Ishikawa (cell line): ENCODE measurements around the gene SWT1.
A peak's percentile ranks its signal among the peaks of the same experiment; 100 is the strongest.

Source experiments
- CEBPB ChIP-seq: IDR thresholded peaks from 2 replicates; pipeline ENCODE4 v1.6.1; 2012
- CREB1 ChIP-seq: IDR thresholded peaks from 2 replicates; pipeline ENCODE4 v1.6.1; 2012; ENCODE audit warnings: low read depth
- EGR1 ChIP-seq: IDR thresholded peaks from 2 replicates; pipeline ENCODE4 v1.6.1; 2012
- EP300 ChIP-seq: IDR thresholded peaks from 2 replicates; pipeline ENCODE4 v1.6.1; 2012; ENCODE audit warnings: borderline replicate concordance
- FOXM1 ChIP-seq: IDR thresholded peaks from 2 replicates; pipeline ENCODE4 v1.6.1; 2012; ENCODE audit warnings: low read depth, borderline replicate concordance
- MAX ChIP-seq: IDR thresholded peaks from 2 replicates; pipeline ENCODE4 v1.6.1; 2012
- NFIC ChIP-seq: IDR thresholded peaks from 2 replicates; pipeline ENCODE4 v1.6.1; 2012
- RAD21 ChIP-seq: IDR thresholded peaks from 2 replicates; pipeline ENCODE4 v1.6.1; 2012; ENCODE audit warnings: low read depth
- TAF1 ChIP-seq: IDR thresholded peaks from 2 replicates; pipeline ENCODE4 v1.6.1; 2012; ENCODE audit warnings: low read depth, mild to moderate bottlenecking
- TCF12 ChIP-seq: IDR thresholded peaks from 2 replicates; pipeline ENCODE4 v1.6.1; 2012; ENCODE audit warnings: low read depth
- TEAD4 ChIP-seq: IDR thresholded peaks from 2 replicates; pipeline ENCODE4 v1.6.1; 2012
- USF1 ChIP-seq: IDR thresholded peaks from 2 replicates; pipeline ENCODE4 v1.6.1; 2012
- YY1 ChIP-seq: IDR thresholded peaks from 2 replicates; pipeline ENCODE4 v1.6.1; 2012; ENCODE audit warnings: low read depth
- TF ChIP-seq, protein P1 (sequence below): IDR thresholded peaks from 2 replicates; pipeline ENCODE4 v1.6.1; 2012; ENCODE audit warnings: low read depth, mild to moderate bottlenecking

GRCh38 chr1:185170291-185170848, 13.4 kb downstream of the SWT1 start:
- TF ChIP-seq CEBPB (no peak), YY1 (no peak), RAD21 (peak; percentile 76), CREB1 (no peak), TEAD4 (no peak), TCF12 (no peak), NFIC (no peak), FOXM1 (no peak), USF1 (no peak), MAX (no peak), TAF1 (no peak), EP300 (no peak), EGR1 (no peak)
- TF ChIP-seq, protein P1, sequence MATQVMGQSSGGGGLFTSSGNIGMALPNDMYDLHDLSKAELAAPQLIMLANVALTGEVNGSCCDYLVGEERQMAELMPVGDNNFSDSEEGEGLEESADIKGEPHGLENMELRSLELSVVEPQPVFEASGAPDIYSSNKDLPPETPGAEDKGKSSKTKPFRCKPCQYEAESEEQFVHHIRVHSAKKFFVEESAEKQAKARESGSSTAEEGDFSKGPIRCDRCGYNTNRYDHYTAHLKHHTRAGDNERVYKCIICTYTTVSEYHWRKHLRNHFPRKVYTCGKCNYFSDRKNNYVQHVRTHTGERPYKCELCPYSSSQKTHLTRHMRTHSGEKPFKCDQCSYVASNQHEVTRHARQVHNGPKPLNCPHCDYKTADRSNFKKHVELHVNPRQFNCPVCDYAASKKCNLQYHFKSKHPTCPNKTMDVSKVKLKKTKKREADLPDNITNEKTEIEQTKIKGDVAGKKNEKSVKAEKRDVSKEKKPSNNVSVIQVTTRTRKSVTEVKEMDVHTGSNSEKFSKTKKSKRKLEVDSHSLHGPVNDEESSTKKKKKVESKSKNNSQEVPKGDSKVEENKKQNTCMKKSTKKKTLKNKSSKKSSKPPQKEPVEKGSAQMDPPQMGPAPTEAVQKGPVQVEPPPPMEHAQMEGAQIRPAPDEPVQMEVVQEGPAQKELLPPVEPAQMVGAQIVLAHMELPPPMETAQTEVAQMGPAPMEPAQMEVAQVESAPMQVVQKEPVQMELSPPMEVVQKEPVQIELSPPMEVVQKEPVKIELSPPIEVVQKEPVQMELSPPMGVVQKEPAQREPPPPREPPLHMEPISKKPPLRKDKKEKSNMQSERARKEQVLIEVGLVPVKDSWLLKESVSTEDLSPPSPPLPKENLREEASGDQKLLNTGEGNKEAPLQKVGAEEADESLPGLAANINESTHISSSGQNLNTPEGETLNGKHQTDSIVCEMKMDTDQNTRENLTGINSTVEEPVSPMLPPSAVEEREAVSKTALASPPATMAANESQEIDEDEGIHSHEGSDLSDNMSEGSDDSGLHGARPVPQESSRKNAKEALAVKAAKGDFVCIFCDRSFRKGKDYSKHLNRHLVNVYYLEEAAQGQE: no peak
